Measurements from ENCODE around the gene CEP19. TPM values are rescaled to one million over a fixed set of nuclear protein-coding genes. Genes with fewer than 3 reads are reported as not detected.

CEP19 gene
- polyA plus RNA-seq, 1 donor: 2.7 TPM

GRCh38 chr3:196666001-196666867, 45.8 kb downstream of the CEP19 start:
- H3K27me3 ChIP-seq (ENCODE audit: control insufficient read depth, insufficient read depth, low read length): peaks cover 3% of the 10 kb centered on the region
- H3K36me3 ChIP-seq (ENCODE audit: control insufficient read depth, insufficient read depth, low read length): no peaks in the 10 kb centered on the region
- H3K27ac ChIP-seq (ENCODE audit: low read length): no peak overlapping the region
- H3K9me3 ChIP-seq (ENCODE audit: control insufficient read depth, low read depth, low read length): no peaks in the 10 kb centered on the region
- peak in 1 of 2 donors; percentile 37 for DNase-seq
- H3K4me3 ChIP-seq (ENCODE audit: low read length): no peak overlapping the region
- no peaks in the 10 kb centered on the region for H3K4me1 ChIP-seq (ENCODE audit: control insufficient read depth, insufficient read depth, low read length)
- WGBS (ENCODE audit: insufficient coverage, low lambda C conversion rate): 20% methylated on average over 3 of the region's 23 CpGs

GRCh38 chr3:196662711-196663571, 49.1 kb downstream of the CEP19 start:
- Histone ChIP-seq H3K4me3 (ENCODE audit: low read length) (no peak overlapping the region), H3K4me1 (ENCODE audit: control insufficient read depth, insufficient read depth, low read length) (no peaks in the 10 kb centered on the region), H3K9me3 (ENCODE audit: control insufficient read depth, low read depth, low read length) (no peaks in the 10 kb centered on the region), H3K36me3 (ENCODE audit: control insufficient read depth, insufficient read depth, low read length) (no peaks in the 10 kb centered on the region), H3K27me3 (ENCODE audit: control insufficient read depth, insufficient read depth, low read length) (no peaks in the 10 kb centered on the region), H3K27ac (ENCODE audit: low read length) (no peak overlapping the region)
- WGBS (ENCODE audit: insufficient coverage, low lambda C conversion rate): no CpG with 5 or more reads among the region's 15 CpGs
- no peak for DNase-seq

- DNase-seq: no peak
- no peak overlapping the region for H3K4me3 ChIP-seq (ENCODE audit: low read length)
- no peaks in the 10 kb centered on the region for H3K36me3 ChIP-seq (ENCODE audit: control insufficient read depth, insufficient read depth, low read length)
- 80% methylated on average over 1 of the region's 13 CpGs for WGBS (ENCODE audit: insufficient coverage, low lambda C conversion rate)
- no peaks in the 10 kb centered on the region for H3K4me1 ChIP-seq (ENCODE audit: control insufficient read depth, insufficient read depth, low read length)
- no peaks in the 10 kb centered on the region for H3K9me3 ChIP-seq (ENCODE audit: control insufficient read depth, low read depth, low read length)
- H3K27ac ChIP-seq (ENCODE audit: low read length): no peak overlapping the region
- no peaks in the 10 kb centered on the region for H3K27me3 ChIP-seq (ENCODE audit: control insufficient read depth, insufficient read depth, low read length)
Observed at GRCh38 chr3:196662033-196662432, 50.0 kb downstream of the CEP19 start.

GRCh38 chr3:196661400-196661799, 50.6 kb downstream of the CEP19 start:
- H3K36me3 ChIP-seq (ENCODE audit: control insufficient read depth, insufficient read depth, low read length): no peaks in the 10 kb centered on the region
- H3K27me3 ChIP-seq (ENCODE audit: control insufficient read depth, insufficient read depth, low read length): no peaks in the 10 kb centered on the region
- DNase-seq: no peak
- WGBS (ENCODE audit: insufficient coverage, low lambda C conversion rate): no CpG with 5 or more reads among the region's 16 CpGs
- H3K4me1 ChIP-seq (ENCODE audit: control insufficient read depth, insufficient read depth, low read length): no peaks in the 10 kb centered on the region
- H3K9me3 ChIP-seq (ENCODE audit: control insufficient read depth, low read depth, low read length): no peaks in the 10 kb centered on the region
- no peak overlapping the region for H3K27ac ChIP-seq (ENCODE audit: low read length)
- no peak overlapping the region for H3K4me3 ChIP-seq (ENCODE audit: low read length)

- no peak overlapping the region for H3K4me3 ChIP-seq (ENCODE audit: low read length)
Observed at GRCh38 chr3:196660381-196661166, 51.5 kb downstream of the CEP19 start.

GRCh38 chr3:196659901-196660351, 52.1 kb downstream of the CEP19 start:
- no peak overlapping the region for H3K27ac ChIP-seq (ENCODE audit: low read length)
- H3K4me1 ChIP-seq (ENCODE audit: control insufficient read depth, insufficient read depth, low read length): no peaks in the 10 kb centered on the region
- H3K4me3 ChIP-seq (ENCODE audit: low read length): no peak overlapping the region
- no CpG with 5 or more reads among the region's 35 CpGs for WGBS (ENCODE audit: insufficient coverage, low lambda C conversion rate)
- H3K9me3 ChIP-seq (ENCODE audit: control insufficient read depth, low read depth, low read length): no peaks in the 10 kb centered on the region
- no peaks in the 10 kb centered on the region for H3K27me3 ChIP-seq (ENCODE audit: control insufficient read depth, insufficient read depth, low read length)
- no peaks in the 10 kb centered on the region for H3K36me3 ChIP-seq (ENCODE audit: control insufficient read depth, insufficient read depth, low read length)
- no peak for DNase-seq

More at GRCh38 chr3:196660381-196661166, 51.5 kb downstream of the CEP19 start:
- no CpG with 5 or more reads among the region's 32 CpGs for WGBS (ENCODE audit: insufficient coverage, low lambda C conversion rate)
- H3K27me3 ChIP-seq (ENCODE audit: control insufficient read depth, insufficient read depth, low read length): no peaks in the 10 kb centered on the region
- H3K4me1 ChIP-seq (ENCODE audit: control insufficient read depth, insufficient read depth, low read length): no peaks in the 10 kb centered on the region
- H3K27ac ChIP-seq (ENCODE audit: low read length): no peak overlapping the region
- H3K36me3 ChIP-seq (ENCODE audit: control insufficient read depth, insufficient read depth, low read length): no peaks in the 10 kb centered on the region
- H3K9me3 ChIP-seq (ENCODE audit: control insufficient read depth, low read depth, low read length): no peaks in the 10 kb centered on the region
- no peak for DNase-seq

Other genes starting within 250 kb of the CEP19 start
- gene RNF168, start 208.5 kb downstream of the CEP19 start, polyA plus RNA-seq: 11.4 TPM
- not detected for gene SMCO1, start 196.9 kb downstream of the CEP19 start, polyA plus RNA-seq
- 9.2 TPM for gene WDR53, start 143.7 kb downstream of the CEP19 start, polyA plus RNA-seq
- gene FBXO45, start 143.6 kb downstream of the CEP19 start, polyA plus RNA-seq: 12.2 TPM
- gene NRROS, start 72.6 kb downstream of the CEP19 start, polyA plus RNA-seq: 2.1 TPM
- gene PIGX, start 127 bp upstream of the CEP19 start, polyA plus RNA-seq: 31.2 TPM
- gene PAK2, start 27.6 kb upstream of the CEP19 start, polyA plus RNA-seq: 46.2 TPM
- 24.0 TPM for gene SENP5, start 155.7 kb upstream of the CEP19 start, polyA plus RNA-seq
- 106 TPM for gene NCBP2, start 230.3 kb upstream of the CEP19 start, polyA plus RNA-seq

All from large intestine (tissue), 3 donors.